OCI-LY3 (cell line): ENCODE results near the gene C2CD4B.

Source experiments
- CTCF ChIP-seq: fragments of 200-600, 300-600 bp; sonication (generic); IDR thresholded peaks from 2 replicates; pipeline ENCODE4 v1.5.1; 2014; ENCODE audit warnings: antibody characterized with exemption, low read length, low read depth
- EZH2phosphoT487 ChIP-seq: fragments of 200-600 bp; shearing (Covaris generic); IDR thresholded peaks from 2 replicates; pipeline ENCODE4 v1.6.1; 2018; ENCODE audit warnings: antibody characterized with exemption, mixed run types, low read depth

GRCh38 chr15:62187425-62187824, 22.3 kb upstream of the C2CD4B start:
- TF ChIP-seq CTCF (no peak), EZH2phosphoT487 (no peak)
